ENCODE data around the gene MAN1A2. TPM values are rescaled to one million over a fixed set of nuclear protein-coding genes. Genes with fewer than 3 reads are reported as not detected.

The MAN1A2 gene
- total RNA-seq, 1 experiment from 2014 or later = 38.1 TPM

DNA sequence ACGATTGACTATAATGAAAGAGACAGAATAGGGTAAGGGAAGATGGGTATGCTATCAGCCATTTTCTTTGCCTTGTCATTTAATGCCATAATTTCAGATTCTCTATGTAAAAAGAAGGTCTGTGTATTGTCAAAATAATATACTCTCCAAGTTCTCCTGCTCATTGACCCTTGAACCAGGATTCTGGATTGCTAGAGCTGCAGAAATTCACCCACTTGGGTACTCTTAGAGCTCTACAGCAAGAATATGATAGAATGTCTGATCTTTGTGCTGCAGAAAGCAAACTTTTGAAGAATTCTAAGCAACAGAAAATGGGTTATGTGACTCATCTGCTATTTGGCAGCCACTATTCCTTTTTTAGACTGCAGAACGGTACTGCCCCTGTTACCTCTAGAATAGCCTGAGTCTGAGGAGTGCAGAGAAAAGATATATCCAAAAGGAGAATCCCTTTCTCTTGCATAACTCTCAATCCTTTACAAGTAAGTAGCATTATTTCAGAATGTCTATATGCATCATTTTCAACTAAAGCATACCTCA lies 160.4 kb downstream of the MAN1A2 start:
- Histone ChIP-seq H3K4me2 (ENCODE audit: low read length) (no peak overlapping the region), H3K79me2 (ENCODE audit: insufficient read depth, low read length) (no peaks in the 10 kb centered on the region), H2AFZ (ENCODE audit: low read depth, low read length, poor library complexity, severe bottlenecking) (no peak overlapping the region), H3K9ac (ENCODE audit: low read length) (no peak overlapping the region), H4K20me1 (ENCODE audit: insufficient read depth) (no peaks in the 10 kb centered on the region), H3K4me1 (ENCODE audit: control insufficient read depth in 1 of 2, insufficient read depth in 2 of 2, low read length in 2 of 2) (no peaks in the 10 kb centered on the region), H3K36me3 (ENCODE audit: control insufficient read depth in 1 of 2, insufficient read depth in 2 of 2, low read length in 2 of 2) (no peaks in the 10 kb centered on the region), H3K9me3 (ENCODE audit: control insufficient read depth in 1 of 2, insufficient read depth in 1 of 2, low read depth in 1 of 2, low read length in 2 of 2) (no peaks in the 10 kb centered on the region), H3K9me2 (ENCODE audit: insufficient read depth) (no peaks in the 10 kb centered on the region), H3K4me3 (replicated peaks in 1 of 2; ENCODE audit: low read depth in 1 of 2, low read length in 2 of 2) (no peak overlapping the region), H3K27me3 (ENCODE audit: insufficient read depth, low read length) (no peaks in the 10 kb centered on the region), H3K27ac (ENCODE audit: low read depth, low read length) (no peak overlapping the region)
- DNase-seq (ENCODE audit: low read depth, low spot score) (no peak), ATAC-seq (no peak)
- BruUV-seq (replicated peaks) = no TSS peak
- ChIA-PET RAD21 (ENCODE audit: low non-redundant PET in 1 of 2, low total read pairs in 2 of 2, uncharacterized antibody in 2 of 2, unreplicated experiment in 2 of 2) (no interaction called here), POLR2A (no interaction called here), CTCF (interaction anchor here (1.0 kb wide), 1 partner anchor 8 kb away, joined by 3 read pairs; no protein-coding TSS in a partner anchor)
- no peak for TF ChIP-seq SP1 (IDR thresholded peaks at IDR 0.05; ENCODE audit: low read depth)
- no peak for TF ChIP-seq ZNF274 (IDR thresholded peaks at IDR 0.05; ENCODE audit: low read depth, low read length)
- no peak for TF ChIP-seq SIN3A (IDR thresholded peaks at IDR 0.05; ENCODE audit: low read depth)
- TF ChIP-seq TCF7L2 (IDR thresholded peaks at IDR 0.05; ENCODE audit: borderline replicate concordance, extremely low read depth, insufficient read depth, insufficient read length) = no peak
- TF ChIP-seq SRF (IDR thresholded peaks at IDR 0.05; ENCODE audit: low read depth) = no peak
- TF ChIP-seq, protein P1, sequence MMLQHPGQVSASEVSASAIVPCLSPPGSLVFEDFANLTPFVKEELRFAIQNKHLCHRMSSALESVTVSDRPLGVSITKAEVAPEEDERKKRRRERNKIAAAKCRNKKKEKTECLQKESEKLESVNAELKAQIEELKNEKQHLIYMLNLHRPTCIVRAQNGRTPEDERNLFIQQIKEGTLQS (IDR thresholded peaks at IDR 0.05) = no peak
- intact Hi-C loops (cut with micrococcal nuclease) = no loop called here

DNA sequence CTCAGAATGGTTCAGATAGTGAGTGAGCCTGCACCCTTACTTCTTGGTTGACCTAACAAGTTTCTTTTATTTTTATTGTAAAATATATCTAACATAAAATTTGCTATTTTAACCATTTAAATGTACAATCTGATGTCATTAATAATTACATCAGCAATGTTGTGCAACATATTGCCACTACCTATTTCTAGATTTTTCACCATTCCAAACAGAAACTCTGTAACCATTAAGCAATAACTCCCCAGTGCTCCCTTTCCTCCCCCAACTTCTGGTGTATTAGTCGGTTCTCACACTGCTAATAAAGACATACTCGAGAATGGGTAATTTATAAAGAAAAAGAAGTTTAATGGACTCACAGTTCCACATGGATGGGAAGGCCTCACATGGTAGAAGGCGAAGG lies 162.4 kb downstream of the MAN1A2 start:
- RAD21 ChIA-PET (ENCODE audit: low non-redundant PET in 1 of 2, low total read pairs in 2 of 2, uncharacterized antibody in 2 of 2, unreplicated experiment in 2 of 2) = no interaction called here
- no peak overlapping the region for H2AFZ ChIP-seq (ENCODE audit: low read depth, low read length, poor library complexity, severe bottlenecking)
- H3K9ac ChIP-seq (ENCODE audit: low read length) = no peak overlapping the region
- H3K36me3 ChIP-seq (ENCODE audit: control insufficient read depth in 1 of 2, insufficient read depth in 2 of 2, low read length in 2 of 2) = no peaks in the 10 kb centered on the region
- no peak overlapping the region for H3K27ac ChIP-seq (ENCODE audit: low read depth, low read length)
- no peaks in the 10 kb centered on the region for H3K27me3 ChIP-seq (ENCODE audit: insufficient read depth, low read length)
- no peak overlapping the region for H3K4me3 ChIP-seq (replicated peaks in 1 of 2; ENCODE audit: low read depth in 1 of 2, low read length in 2 of 2)
- CTCF ChIA-PET = interaction anchor here (1.1 kb wide), 1 partner anchor 224 kb away, joined by 3 read pairs; no protein-coding TSS in a partner anchor
- BruUV-seq (replicated peaks) = no TSS peak
- H3K9me2 ChIP-seq (ENCODE audit: insufficient read depth) = no peaks in the 10 kb centered on the region
- TF ChIP-seq, protein P2, sequence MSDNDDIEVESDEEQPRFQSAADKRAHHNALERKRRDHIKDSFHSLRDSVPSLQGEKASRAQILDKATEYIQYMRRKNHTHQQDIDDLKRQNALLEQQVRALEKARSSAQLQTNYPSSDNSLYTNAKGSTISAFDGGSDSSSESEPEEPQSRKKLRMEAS (IDR thresholded peaks at IDR 0.05) = no peak
- no peak for TF ChIP-seq SP1 (IDR thresholded peaks at IDR 0.05; ENCODE audit: low read depth)
- POLR2A ChIA-PET = no interaction called here
- H4K20me1 ChIP-seq (ENCODE audit: insufficient read depth) = no peaks in the 10 kb centered on the region
- H3K9me3 ChIP-seq (ENCODE audit: control insufficient read depth in 1 of 2, insufficient read depth in 1 of 2, low read depth in 1 of 2, low read length in 2 of 2) = no peaks in the 10 kb centered on the region
- intact Hi-C loops (cut with micrococcal nuclease) = no loop called here
- no peaks in the 10 kb centered on the region for H3K79me2 ChIP-seq (ENCODE audit: insufficient read depth, low read length)
- no peak for ATAC-seq
- DNase-seq (ENCODE audit: low read depth, low spot score) = no peak
- no peak overlapping the region for H3K4me2 ChIP-seq (ENCODE audit: low read length)
- no peaks in the 10 kb centered on the region for H3K4me1 ChIP-seq (ENCODE audit: control insufficient read depth in 1 of 2, insufficient read depth in 2 of 2, low read length in 2 of 2)

Data from HCT116 (cell line).